Adrenal gland (tissue), 12 donors: ENCODE results near the gene ALLC. TPM values are rescaled to one million over a fixed set of nuclear protein-coding genes. Genes with fewer than 3 reads are reported as not detected.

ENCODE experiments used
- DNase-seq, 7 donors: peaks; one replicate each; pipeline ENCODE4 v3.0.0-alpha.2; 2019 to 2020
- H3K27ac ChIP-seq, 5 donors: fragments of 200-600 bp; sonication (generic) in 4 of 5; 1 replicate in 3 of 5; 2 replicates in 2 of 5; pipeline versions ENCODE4 v1.5.1 to v1.8.0; 2016 to 2020; ENCODE audit warnings: mild to moderate bottlenecking in 1 of 5
- H3K27me3 ChIP-seq: fragments of 200-600 bp; 2 replicates; pipeline ENCODE4 v1.8.0; 2021
- H3K36me3 ChIP-seq, 2 donors: fragments of 200-600 bp; replicated peaks in 1 of 2; 1 replicate in 1 of 2; 2 replicates in 1 of 2; pipeline versions ENCODE4 v1.5.1 to v1.8.0; 2018 to 2022
- H3K4me1 ChIP-seq, 2 donors: fragments of 200-600 bp; replicated peaks in 1 of 2; 1 replicate in 1 of 2; 2 replicates in 1 of 2; pipeline versions ENCODE4 v1.5.1 to v1.8.0; 2018 to 2021
- H3K4me3 ChIP-seq, 4 donors: fragments of 200-600 bp; sonication (generic) in 3 of 4; one replicate each; pipeline ENCODE4 v1.5.1; 2016 to 2018
- H3K9me3 ChIP-seq, 3 donors: fragments of 200-600 bp; sonication (generic) in 1 of 3; replicated peaks in 1 of 3; 1 replicate in 2 of 3; 2 replicates in 1 of 3; pipeline versions ENCODE4 v1.5.1 to v1.8.0; 2016 to 2021
- POLR2A ChIP-seq, 2 donors: fragments of 450-650 bp; IDR thresholded peaks; one replicate each; pipeline ENCODE4 v1.6.1; 2017; ENCODE audit warnings: antibody characterized with exemption in 2 of 2, mild to moderate bottlenecking in 2 of 2, moderate library complexity in 1 of 2
- WGBS, 4 donors: extraction: QIAGEN DNeasy Blood & Tissue Kit in 2 of 4; methylation state at CpG; one replicate each; pipeline versions ENCODE4 v1.1.5 to v1.1.7; 2013 to 2017; 5-methylcytosine and 5-hydroxymethylcytosine counted together
- intact Hi-C, 2 donors: fragments of 100-400 bp; cut with DNase I; formaldehyde crosslinking; loops; one replicate each; pipeline versions ENCODE4 v1.14.1 to v1.15.0; 2022 to 2023
- polyA plus RNA-seq, 3 donors: library from polyadenylated mRNA; stranded (reverse); fragments of 200-250 nt in 2 of 3; fragments of 350-450 nt in 1 of 3; fragmentation: Illumina TruSeq in 1 of 3; extraction: RNeasy Lipid Tissue Mini Kit (QIAGEN cat#74804) in 1 of 3; gene quantifications; one replicate each; pipeline ENCODE4 v1.2.3, GENCODE V29; 2013 to 2014
- total RNA-seq, 9 donors: library from RNA; depleted of rRNA in 4 of 9; stranded (reverse); fragments of >200 nt in 4 of 9; fragments of 120-200 nt in 1 of 9; fragmentation: NEBNext Ultra II Directional in 1 of 9; extraction: Animal tissue kit (Norgen Biotek cat#: 25700) in 1 of 9; gene quantifications; one replicate each; pipeline versions ENCODE4 v1.1.0 to v1.2.4, GENCODE V29; 2013 to 2023
- TF ChIP-seq, protein P1 (sequence below), 6 experiments: fragments of 450-650 bp in 4 of 6; fragments of 200-600 bp in 2 of 6; sonication (generic) in 1 of 6; IDR thresholded peaks; 1 replicate in 5 of 6; 2 replicates in 1 of 6; pipeline versions ENCODE4 v1.5.1 to v1.8.0; 2016 to 2021; ENCODE audit warnings: antibody characterized with exemption in 6 of 6, mild to moderate bottlenecking in 2 of 6, moderate library complexity in 1 of 6
- donor health status: healthy with polysubstance abuse.
- donor health status: Bipolar disorder and iron deficiency.
- donor health status: DM: yes; HTN: yes; CAD: no.
- donor health status: DM: no; HTN: no; CAD: no.
- donor health status: DM: no; HTN: no; CAD: no.
- donor health status: DM: yes; HTN: yes; CAD: no.

The ALLC gene
- total and polyA plus RNA-seq, 12 donors, result 0.07 to 7.9 (median 0.72) TPM; not detected in 5

GRCh38 chr2:3737128-3737527, 79.1 kb downstream of the ALLC start:
- intact Hi-C loops, result no loop called here

GRCh38 chr2:3738454-3738853, 80.5 kb downstream of the ALLC start:
- peak in 3 of 7 donors; percentile 25 to 33 (median 28) for DNase-seq
- 39 to 57% (median 51%) methylated on average over 3 of the region's 3 CpGs for WGBS, 4 donors
- no peaks in the 10 kb centered on the region for H3K9me3 ChIP-seq
- no peaks in the 10 kb centered on the region for H3K36me3 ChIP-seq
- no peak overlapping the region for H3K4me3 ChIP-seq
- H3K27ac ChIP-seq, result no peak overlapping the region
- no peaks in the 10 kb centered on the region for H3K4me1 ChIP-seq
- TF ChIP-seq, protein P1, sequence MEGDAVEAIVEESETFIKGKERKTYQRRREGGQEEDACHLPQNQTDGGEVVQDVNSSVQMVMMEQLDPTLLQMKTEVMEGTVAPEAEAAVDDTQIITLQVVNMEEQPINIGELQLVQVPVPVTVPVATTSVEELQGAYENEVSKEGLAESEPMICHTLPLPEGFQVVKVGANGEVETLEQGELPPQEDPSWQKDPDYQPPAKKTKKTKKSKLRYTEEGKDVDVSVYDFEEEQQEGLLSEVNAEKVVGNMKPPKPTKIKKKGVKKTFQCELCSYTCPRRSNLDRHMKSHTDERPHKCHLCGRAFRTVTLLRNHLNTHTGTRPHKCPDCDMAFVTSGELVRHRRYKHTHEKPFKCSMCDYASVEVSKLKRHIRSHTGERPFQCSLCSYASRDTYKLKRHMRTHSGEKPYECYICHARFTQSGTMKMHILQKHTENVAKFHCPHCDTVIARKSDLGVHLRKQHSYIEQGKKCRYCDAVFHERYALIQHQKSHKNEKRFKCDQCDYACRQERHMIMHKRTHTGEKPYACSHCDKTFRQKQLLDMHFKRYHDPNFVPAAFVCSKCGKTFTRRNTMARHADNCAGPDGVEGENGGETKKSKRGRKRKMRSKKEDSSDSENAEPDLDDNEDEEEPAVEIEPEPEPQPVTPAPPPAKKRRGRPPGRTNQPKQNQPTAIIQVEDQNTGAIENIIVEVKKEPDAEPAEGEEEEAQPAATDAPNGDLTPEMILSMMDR (IDR thresholded peaks at IDR 0.05), result peak in 1 of 6 experiments; percentile 15
- no peak for TF ChIP-seq POLR2A (IDR thresholded peaks at IDR 0.05)
- intact Hi-C loops, result no loop called here
- no peaks in the 10 kb centered on the region for H3K27me3 ChIP-seq

More at GRCh38 chr2:3737128-3737527, 79.1 kb downstream of the ALLC start:
- H3K27ac ChIP-seq, result no peak overlapping the region
- no peaks in the 10 kb centered on the region for H3K9me3 ChIP-seq
- DNase-seq, result peak in 1 of 7 donors; percentile 36
- H3K36me3 ChIP-seq, result no peaks in the 10 kb centered on the region
- H3K4me3 ChIP-seq, result no peak overlapping the region
- 51 to 57% (median 53%) methylated on average over 8 to 9 of the region's 9 CpGs for WGBS, 4 donors
- TF ChIP-seq POLR2A (IDR thresholded peaks at IDR 0.05), result no peak
- TF ChIP-seq, protein P1 (IDR thresholded peaks at IDR 0.05), result no peak
- no peaks in the 10 kb centered on the region for H3K27me3 ChIP-seq
- H3K4me1 ChIP-seq, result no peaks in the 10 kb centered on the region

DNA sequence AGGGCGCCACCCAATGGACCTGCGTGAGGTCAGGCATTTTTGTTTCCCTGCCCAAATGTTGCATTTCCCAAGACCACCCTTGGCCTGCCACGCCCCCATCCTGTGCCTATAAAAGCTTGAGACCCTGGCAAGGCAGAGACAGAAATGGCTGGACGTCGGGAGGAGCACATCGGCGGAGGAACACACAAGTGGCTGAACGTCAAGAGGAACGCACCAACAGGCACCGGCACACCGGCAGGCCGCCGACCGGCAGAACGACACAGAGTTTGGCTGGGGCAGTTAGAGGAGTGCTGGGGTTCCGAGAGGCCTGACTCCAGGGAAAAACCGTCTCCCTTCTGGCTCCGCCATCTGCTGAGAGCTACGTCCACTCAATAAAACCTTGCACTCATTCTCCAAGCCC, 81.3 kb downstream of the ALLC start:
- DNase-seq, result no peak
- Histone ChIP-seq H3K4me3 (no peak overlapping the region), H3K9me3 (no peaks in the 10 kb centered on the region), H3K36me3 (no peaks in the 10 kb centered on the region), H3K27ac (no peak overlapping the region), H3K27me3 (no peaks in the 10 kb centered on the region), H3K4me1 (no peaks in the 10 kb centered on the region)
- WGBS, 4 donors, result 93 to 97% (median 94%) methylated on average over 18 to 19 of the region's 19 CpGs
- TF ChIP-seq POLR2A (IDR thresholded peaks at IDR 0.05), result no peak
- TF ChIP-seq, protein P1 (IDR thresholded peaks at IDR 0.05), result no peak
- intact Hi-C loops, result no loop called here

GRCh38 chr2:3741396-3741795, 83.4 kb downstream of the ALLC start:
- intact Hi-C loops, result no loop called here
- Histone ChIP-seq H3K4me1 (no peaks in the 10 kb centered on the region), H3K9me3 (no peaks in the 10 kb centered on the region), H3K36me3 (no peaks in the 10 kb centered on the region), H3K27me3 (no peaks in the 10 kb centered on the region), H3K4me3 (no peak overlapping the region), H3K27ac (no peak overlapping the region)
- DNase-seq, result no peak
- WGBS, 4 donors, result 74 to 84% (median 80%) methylated on average over 8 of the region's 8 CpGs
- TF ChIP-seq POLR2A (IDR thresholded peaks at IDR 0.05), result no peak
- TF ChIP-seq, protein P1 (IDR thresholded peaks at IDR 0.05), result no peak
